ENCODE results near the gene TECR. TPM values are rescaled to one million over a fixed set of nuclear protein-coding genes. Genes with fewer than 3 reads are reported as not detected.
"Not testable (repeated sequence)": the region's sequence is repeated elsewhere in the genome, so short reads cannot be mapped to it uniquely, and the experiment has no call there.

The TECR gene
- total and polyA plus RNA-seq, 4 experiments from 2014 or later: 189 to 269 (median 220) TPM

GRCh38 chr19:14542711-14543328 lies 13.4 kb downstream of the TECR start:
- H3K27me3 ChIP-seq (ENCODE audit: insufficient read depth, low read length): no peaks in the 10 kb centered on the region
- peaks cover 10 to 57% (median 22%) of the 10 kb centered on the region in 4 donors for H3K4me1 Mint-ChIP-seq
- H3K27ac Mint-ChIP-seq: no peak overlapping the region
- H3K4me1 ChIP-seq (ENCODE audit: insufficient read depth, low read length): peaks cover 6% of the 10 kb centered on the region
- H3K27ac ChIP-seq (ENCODE audit: low read depth, low read length): no peak overlapping the region
- no peaks in the 10 kb centered on the region for H3K36me3 ChIP-seq (ENCODE audit: insufficient read depth, low read length)
- ChIA-PET CTCF (ENCODE audit: partially characterized antibody) (interaction anchor here (2.6 kb wide), 1 partner anchor 13 kb away, joined by 11 read pairs; no protein-coding TSS in a partner anchor), POLR2A (ENCODE audit: partially characterized antibody) (no interaction called here)
- peaks cover 0 to 4% (median 0%) of the 10 kb centered on the region in 8 donors for H3K9me3 Mint-ChIP-seq
- peaks cover 3 to 21% of the 10 kb centered on the region in 2 donors for H3K36me3 Mint-ChIP-seq
- no peak overlapping the region for H3K4me3 ChIP-seq (ENCODE audit: low read length in 2 of 2)
- H3K9me3 ChIP-seq (ENCODE audit: control insufficient read depth in 1 of 2, low read length in 2 of 2): no peaks in the 10 kb centered on the region
- intact Hi-C loops (cut with micrococcal nuclease): no loop called here
- H3K27me3 Mint-ChIP-seq: no peaks in the 10 kb centered on the region
- H3K4me3 Mint-ChIP-seq: no peak overlapping the region
- no peak for DNase-seq

- Mint-ChIP-seq H3K4me3 (no peak overlapping the region), H3K9me3 (peaks cover 0 to 4% (median 0%) of the 10 kb centered on the region in 8 donors), H3K36me3 (peaks cover 3 to 27% of the 10 kb centered on the region in 2 donors), H3K27ac (peak overlapping the region in 3 of 7 donors; percentile 53 to 70 (median 60)), H3K4me1 (peaks cover 8 to 54% (median 22%) of the 10 kb centered on the region in 4 donors), H3K27me3 (no peaks in the 10 kb centered on the region)
- Histone ChIP-seq H3K4me1 (ENCODE audit: insufficient read depth, low read length) (peaks cover 6% of the 10 kb centered on the region), H3K27ac (ENCODE audit: low read depth, low read length) (no peak overlapping the region), H3K4me3 (ENCODE audit: low read length in 2 of 2) (no peak overlapping the region), H3K27me3 (ENCODE audit: insufficient read depth, low read length) (no peaks in the 10 kb centered on the region), H3K36me3 (ENCODE audit: insufficient read depth, low read length) (peaks cover 4% of the 10 kb centered on the region), H3K9me3 (ENCODE audit: control insufficient read depth in 1 of 2, low read length in 2 of 2) (no peaks in the 10 kb centered on the region)
- POLR2A ChIA-PET (ENCODE audit: partially characterized antibody): no interaction called here
- intact Hi-C loops (cut with micrococcal nuclease): no loop called here
- DNase-seq: no peak
- CTCF ChIA-PET (ENCODE audit: partially characterized antibody): interaction anchor here (0.8 to 2.6 kb wide), 3 partner anchors 10 to 63 kb away, joined by 4 to 11 read pairs (median 5); no protein-coding TSS in a partner anchor
Observed at GRCh38 chr19:14544047-14544446, 14.7 kb downstream of the TECR start.

GRCh38 chr19:14544977-14545715 lies 15.8 kb downstream of the TECR start:
- ChIA-PET CTCF (ENCODE audit: partially characterized antibody) (interaction anchor here (1.2 to 2.6 kb wide), 2 partner anchors 11 to 13 kb away, joined by 3 to 11 read pairs; no protein-coding TSS in a partner anchor), POLR2A (ENCODE audit: partially characterized antibody) (interaction anchor here (0.6 kb wide), 1 partner anchor 33 kb away, joined by 3 read pairs; no protein-coding TSS in a partner anchor)
- no peaks in the 10 kb centered on the region for H3K27me3 ChIP-seq (ENCODE audit: insufficient read depth, low read length)
- no peak overlapping the region for H3K27ac ChIP-seq (ENCODE audit: low read depth, low read length)
- peaks cover 6% of the 10 kb centered on the region for H3K36me3 ChIP-seq (ENCODE audit: insufficient read depth, low read length)
- H3K9me3 Mint-ChIP-seq: peaks cover 0 to 4% (median 0%) of the 10 kb centered on the region in 8 donors
- no peaks in the 10 kb centered on the region for H3K9me3 ChIP-seq (ENCODE audit: control insufficient read depth in 1 of 2, low read length in 2 of 2)
- intact Hi-C loops (cut with micrococcal nuclease): no loop called here
- no peak for DNase-seq
- no peak overlapping the region for H3K4me3 ChIP-seq (ENCODE audit: low read length in 2 of 2)
- no peak overlapping the region for H3K4me3 Mint-ChIP-seq
- H3K4me1 ChIP-seq (ENCODE audit: insufficient read depth, low read length): peaks cover 6% of the 10 kb centered on the region
- H3K36me3 Mint-ChIP-seq: peaks cover 7 to 27% of the 10 kb centered on the region in 2 donors
- no peaks in the 10 kb centered on the region for H3K27me3 Mint-ChIP-seq
- peaks cover 12 to 50% (median 21%) of the 10 kb centered on the region in 4 donors for H3K4me1 Mint-ChIP-seq
- H3K27ac Mint-ChIP-seq: peak overlapping the region in 3 of 7 donors; percentile 19 to 44 (median 42)

GRCh38 chr19:14545716-14546082 lies 16.3 kb downstream of the TECR start:
- ChIA-PET CTCF (ENCODE audit: partially characterized antibody) (interaction anchor here (1.2 kb wide), 1 partner anchor 14 kb away, joined by 3 read pairs; no protein-coding TSS in a partner anchor), POLR2A (ENCODE audit: partially characterized antibody) (interaction anchor here (0.6 to 1.8 kb wide), 2 partner anchors 24 to 34 kb away, joined by 3 to 4 read pairs; no protein-coding TSS in a partner anchor)
- no peak overlapping the region for H3K4me3 ChIP-seq (ENCODE audit: low read length in 2 of 2)
- H3K27ac ChIP-seq (ENCODE audit: low read depth, low read length): no peak overlapping the region
- no peaks in the 10 kb centered on the region for H3K27me3 ChIP-seq (ENCODE audit: insufficient read depth, low read length)
- H3K27me3 Mint-ChIP-seq: no peaks in the 10 kb centered on the region
- H3K9me3 Mint-ChIP-seq: peaks cover 0 to 4% (median 0%) of the 10 kb centered on the region in 8 donors
- H3K27ac Mint-ChIP-seq: no peak overlapping the region
- DNase-seq: no peak
- intact Hi-C loops (cut with micrococcal nuclease): no loop called here
- H3K4me3 Mint-ChIP-seq: no peak overlapping the region
- peaks cover 7 to 27% of the 10 kb centered on the region in 2 donors for H3K36me3 Mint-ChIP-seq
- H3K4me1 Mint-ChIP-seq: peaks cover 14 to 52% (median 23%) of the 10 kb centered on the region in 4 donors
- H3K9me3 ChIP-seq (ENCODE audit: control insufficient read depth in 1 of 2, low read length in 2 of 2): no peaks in the 10 kb centered on the region
- H3K36me3 ChIP-seq (ENCODE audit: insufficient read depth, low read length): peaks cover 9% of the 10 kb centered on the region
- H3K4me1 ChIP-seq (ENCODE audit: insufficient read depth, low read length): peaks cover 11% of the 10 kb centered on the region

- Mint-ChIP-seq H3K4me1 (peaks cover 19 to 64% (median 34%) of the 10 kb centered on the region in 4 donors), H3K4me3 (peak overlapping the region in 1 of 8 donors; percentile 36), H3K27ac (peak overlapping the region in 4 of 7 donors; percentile 63 to 95 (median 73)), H3K9me3 (no peaks in the 10 kb centered on the region), H3K27me3 (no peaks in the 10 kb centered on the region), H3K36me3 (peaks cover 4 to 22% of the 10 kb centered on the region in 2 donors)
- no peak for DNase-seq
- intact Hi-C loops (cut with micrococcal nuclease): no loop called here
- H3K27ac ChIP-seq (ENCODE audit: low read depth, low read length): no peak overlapping the region
- no peak overlapping the region for H3K4me3 ChIP-seq (ENCODE audit: low read length in 2 of 2)
- peaks cover 38% of the 10 kb centered on the region for H3K4me1 ChIP-seq (ENCODE audit: insufficient read depth, low read length)
- CTCF ChIA-PET (ENCODE audit: partially characterized antibody): interaction anchor here (1.0 to 12.1 kb wide), 13 partner anchors 10 to 71 kb away, joined by 4 to 142 read pairs (median 5); partner anchors contain the start of genes GIPC1 and NDUFB7
- no peaks in the 10 kb centered on the region for H3K9me3 ChIP-seq (ENCODE audit: control insufficient read depth in 1 of 2, low read length in 2 of 2)
- H3K36me3 ChIP-seq (ENCODE audit: insufficient read depth, low read length): peaks cover 13% of the 10 kb centered on the region
- POLR2A ChIA-PET (ENCODE audit: partially characterized antibody): interaction anchor here (1.0 to 2.8 kb wide), 6 partner anchors 17 to 63 kb away, joined by 3 to 27 read pairs (median 8); partner anchors contain the start of gene DNAJB1
- H3K27me3 ChIP-seq (ENCODE audit: insufficient read depth, low read length): no peaks in the 10 kb centered on the region
Observed at GRCh38 chr19:14550201-14550754, 20.9 kb downstream of the TECR start.

- H3K4me1 Mint-ChIP-seq: peaks cover 26 to 65% (median 40%) of the 10 kb centered on the region in 4 donors
- Histone ChIP-seq H3K27ac (ENCODE audit: low read depth, low read length) (peak overlapping the region; percentile 7), H3K4me1 (ENCODE audit: insufficient read depth, low read length) (peaks cover 46% of the 10 kb centered on the region), H3K36me3 (ENCODE audit: insufficient read depth, low read length) (peaks cover 13% of the 10 kb centered on the region)
- DNase-seq: peak; percentile 80 to 86 (median 82)
- not testable (repeated sequence) for H3K27me3 Mint-ChIP-seq; H3K27me3 ChIP-seq (ENCODE audit: insufficient read depth, low read length); H3K4me3 ChIP-seq (ENCODE audit: low read length in 2 of 2); H3K9me3 ChIP-seq (ENCODE audit: control insufficient read depth in 1 of 2, low read length in 2 of 2); H3K9me3 Mint-ChIP-seq
- peak overlapping the region; percentile 81 to 95 (median 92) for H3K27ac Mint-ChIP-seq
- H3K36me3 Mint-ChIP-seq: peaks cover 4 to 19% of the 10 kb centered on the region in 2 donors
- ChIA-PET POLR2A (ENCODE audit: partially characterized antibody) (interaction anchor here (1.0 to 2.8 kb wide), 6 partner anchors 30 to 64 kb away, joined by 3 to 27 read pairs (median 8); partner anchors contain the start of genes DNAJB1 and GIPC1), CTCF (ENCODE audit: partially characterized antibody) (interaction anchor here (0.7 to 12.1 kb wide), 16 partner anchors 9 to 72 kb away, joined by 3 to 142 read pairs (median 5); partner anchors contain the start of genes GIPC1 and NDUFB7)
- intact Hi-C loops (cut with micrococcal nuclease): loop anchor here (1.0 kb wide), 2 partner anchors 33 to 46 kb away; partner anchors contain the start of gene DNAJB1
- H3K4me3 Mint-ChIP-seq: peak overlapping the region in 6 of 8 donors; percentile 64 to 74 (median 68)
Observed at GRCh38 chr19:14551134-14552005, 22.0 kb downstream of the TECR start.
